HG03442 (cell line): ENCODE measurements around the gene GUCY1B1.

Experiments
- ATAC-seq: cut with Tn5 transposase; IDR thresholded peaks from one replicate; pipeline ENCODE4 v1.9.1; 2021; ENCODE audit warnings: mild to moderate bottlenecking, moderate library complexity; ENCODE audit not compliant: unreplicated experiment

GUCY1B1 gene

GRCh38 chr4:155855897-155856296 is 97.1 kb downstream of the GUCY1B1 start:
- no peak for ATAC-seq
